Subcutaneous preadipocyte (primary cell): Measurements from ENCODE around the gene HES7. TPM values are rescaled to one million over a fixed set of nuclear protein-coding genes. Genes with fewer than 3 reads are reported as not detected.

Experiments
- small RNA-seq: library from RNA; depleted of rRNA; stranded (forward); fragments of <200 nt; gene quantifications from one replicate; pipeline ENCODE3, GENCODE V24; 2012
- total RNA-seq: library from RNA; depleted of rRNA; stranded (reverse); fragments of >200 nt; gene quantifications from 2 replicates; pipeline ENCODE4 v1.2.3, GENCODE V29; 2012

Gene HES7
- 0.37 and 0.39 TPM in 2 replicates for total RNA-seq

GRCh38 chr17:8123695-8124349 lies at the start of gene HES7:
Gene HES7 (minus strand): TSS chr17:8124106. CDS start chr17:8124084, 22 bp downstream.

GRCh38 chr17:8162233-8162996 lies 38.5 kb upstream of the HES7 start, which contains the start of gene VAMP2:
Gene VAMP2 (minus strand): TSS chr17:8162948. CDS start chr17:8162879, 69 bp downstream.

GRCh38 chr17:8152112-8152775 lies 28.3 kb upstream of the HES7 start, which contains the start of gene PER1:
Gene PER1 (minus strand): TSS chr17:8152404. CDS start chr17:8150706, 1,698 bp downstream.

GRCh38 chr17:8117980-8118768 lies 5.7 kb downstream of the HES7 start, which contains the start of gene ALOXE3:
Gene ALOXE3 (minus strand): TSS chr17:8118514. CDS start chr17:8117990, 524 bp downstream.

GRCh38 chr17:8087075-8087951 lies 36.6 kb downstream of the HES7 start, which contains the start of gene ALOX12B:
Gene ALOX12B (minus strand): TSS chr17:8087716. CDS start chr17:8087442, 274 bp downstream.

Small RNA genes lying within 50 kb of the gene (small RNA-seq; reads per million reads assigned to genes)
- not detected for gene MIR4314

Other genes with a start within 250 kb of the HES7 start
- 58.1 and 58.4 TPM in 2 replicates for gene CHD3, start 235.3 kb downstream of the HES7 start, total RNA-seq
- gene RNF227, start 207.8 kb downstream of the HES7 start, total RNA-seq = 1.1 and 2.2 TPM in 2 replicates
- under 0.01 and 0.98 TPM in 2 replicates for gene KCNAB3, start 194.2 kb downstream of the HES7 start, total RNA-seq
- gene TRAPPC1, start 192.2 kb downstream of the HES7 start, total RNA-seq = 27.2 and 38.6 TPM in 2 replicates
- gene CNTROB, start 191.9 kb downstream of the HES7 start, total RNA-seq = 21.7 and 28.5 TPM in 2 replicates
- gene GUCY2D, start 121.5 kb downstream of the HES7 start, total RNA-seq = under 0.01 TPM in 1 of 2 replicates, not detected in the other
- gene ALOX15B, start 85.0 kb downstream of the HES7 start, total RNA-seq = 0.20 and 1.8 TPM in 2 replicates
- gene ALOX12B, start 36.4 kb downstream of the HES7 start, total RNA-seq = 0.73 TPM in 1 of 2 replicates, not detected in the other
- not detected in 2 replicates for gene ALOXE3, start 5.6 kb downstream of the HES7 start, total RNA-seq
- gene PER1, start 28.3 kb upstream of the HES7 start, total RNA-seq = 27.2 and 38.1 TPM in 2 replicates
- gene VAMP2, start 38.8 kb upstream of the HES7 start, total RNA-seq = 3.3 and 5.5 TPM in 2 replicates
- gene TMEM107, start 52.3 kb upstream of the HES7 start, total RNA-seq = 23.9 and 30.1 TPM in 2 replicates
- 5.9 and 6.2 TPM in 2 replicates for gene BORCS6, start 66.1 kb upstream of the HES7 start, total RNA-seq
- 24.6 and 32.6 TPM in 2 replicates for gene AURKB, start 86.5 kb upstream of the HES7 start, total RNA-seq
- 6.6 and 12.1 TPM in 2 replicates for gene CTC1, start 124.0 kb upstream of the HES7 start, total RNA-seq
- 53.6 and 83.7 TPM in 2 replicates for gene PFAS, start 125.2 kb upstream of the HES7 start, total RNA-seq
- gene RANGRF, start 164.6 kb upstream of the HES7 start, total RNA-seq = 7.6 and 8.1 TPM in 2 replicates
- 1.1 and 1.2 TPM in 2 replicates for gene SLC25A35, start 171.3 kb upstream of the HES7 start, total RNA-seq
- not detected in 2 replicates for gene ARHGEF15, start 186.1 kb upstream of the HES7 start, total RNA-seq
- not detected in 2 replicates for gene ODF4, start 215.7 kb upstream of the HES7 start, total RNA-seq